H4 (cell line): Measurements from ENCODE around the gene ARHGEF10L. TPM values are rescaled to one million over a fixed set of nuclear protein-coding genes. Genes with fewer than 3 reads are reported as not detected.
"Not testable (repeated sequence)": the region's sequence is repeated elsewhere in the genome, so short reads cannot be mapped to it uniquely, and the experiment has no call there.

Experiments
- DNase-seq: peaks from one replicate; pipeline ENCODE4 v3.0.0-alpha.2; 2015; ENCODE audit warnings: low spot score
- total RNA-seq: library from RNA; depleted of rRNA; stranded (reverse); fragments of >200 nt; shearing (Covaris generic); gene quantifications from 2 replicates; pipeline ENCODE4 v1.2.3, GENCODE V29; 2014; rRNA removed

Gene ARHGEF10L
- total RNA-seq, 1 experiment from 2014 or later = 2.6 TPM

- no peak for DNase-seq
These were observed 197.1 kb downstream of the ARHGEF10L start for GRCh38 chr1:17736625-17737024.

- no peak for DNase-seq
These were observed 199.6 kb downstream of the ARHGEF10L start for GRCh38 chr1:17739050-17739449.

GRCh38 chr1:17741052-17741451 lies 201.6 kb downstream of the ARHGEF10L start:
- no peak for DNase-seq

- DNase-seq = no peak
These were observed 203.1 kb downstream of the ARHGEF10L start for GRCh38 chr1:17742583-17742982.

GRCh38 chr1:17743008-17743647 lies 203.6 kb downstream of the ARHGEF10L start:
- no peak for DNase-seq

GRCh38 chr1:17743925-17744324 lies 204.4 kb downstream of the ARHGEF10L start:
- no peak for DNase-seq

GRCh38 chr1:17744666-17745478 lies 205.4 kb downstream of the ARHGEF10L start:
- no peak for DNase-seq

- DNase-seq = no peak
These were observed 206.0 kb downstream of the ARHGEF10L start for GRCh38 chr1:17745479-17745955.

- DNase-seq = not testable (repeated sequence)
These were observed 206.8 kb downstream of the ARHGEF10L start for GRCh38 chr1:17746281-17746680.

- no peak for DNase-seq
These were observed 207.4 kb downstream of the ARHGEF10L start for GRCh38 chr1:17746920-17747319.

Other genes starting within 250 kb of the ARHGEF10L start
- 0.27 TPM in 2 replicates for gene PADI4, start 231.5 kb upstream of the ARHGEF10L start, total RNA-seq
- gene PADI6, start 167.5 kb upstream of the ARHGEF10L start, total RNA-seq = 0.04 TPM in 1 of 2 replicates, not detected in the other
- 55.6 and 60.0 TPM in 2 replicates for gene RCC2, start 100.0 kb upstream of the ARHGEF10L start, total RNA-seq
- gene ACTL8, start 215.6 kb downstream of the ARHGEF10L start, total RNA-seq = 0.06 and 0.70 TPM in 2 replicates